SK-N-MC (cell line): ENCODE data around the gene MCC.

ENCODE experiments used
- EZH2 ChIP-seq: fragments of 200-600 bp; sonication (generic); IDR thresholded peaks from one replicate; pipeline ENCODE4 v1.6.1; 2017; ENCODE audit warnings: antibody characterized with exemption
- POLR2AphosphoS5 ChIP-seq: IDR thresholded peaks from 2 replicates; pipeline ENCODE4 v1.6.1; 2012; ENCODE audit warnings: mild to moderate bottlenecking, low read depth, low read length, borderline replicate concordance

- TF ChIP-seq POLR2AphosphoS5: no peak
- TF ChIP-seq EZH2: no peak
Measured at GRCh38 chr5:113263545-113263944, 224.7 kb downstream of the MCC start.
